ENCODE results near the gene GRIN1.
A peak's percentile ranks its signal among the peaks of the same experiment; 100 is the strongest.
"Not testable (repeated sequence)": the region's sequence is repeated elsewhere in the genome, so short reads cannot be mapped to it uniquely, and the experiment has no call there.

GRIN1 gene

GRCh38 chr9:137128862-137129455, 10.0 kb upstream of the GRIN1 start:
- no peak for DNase-seq

DNA sequence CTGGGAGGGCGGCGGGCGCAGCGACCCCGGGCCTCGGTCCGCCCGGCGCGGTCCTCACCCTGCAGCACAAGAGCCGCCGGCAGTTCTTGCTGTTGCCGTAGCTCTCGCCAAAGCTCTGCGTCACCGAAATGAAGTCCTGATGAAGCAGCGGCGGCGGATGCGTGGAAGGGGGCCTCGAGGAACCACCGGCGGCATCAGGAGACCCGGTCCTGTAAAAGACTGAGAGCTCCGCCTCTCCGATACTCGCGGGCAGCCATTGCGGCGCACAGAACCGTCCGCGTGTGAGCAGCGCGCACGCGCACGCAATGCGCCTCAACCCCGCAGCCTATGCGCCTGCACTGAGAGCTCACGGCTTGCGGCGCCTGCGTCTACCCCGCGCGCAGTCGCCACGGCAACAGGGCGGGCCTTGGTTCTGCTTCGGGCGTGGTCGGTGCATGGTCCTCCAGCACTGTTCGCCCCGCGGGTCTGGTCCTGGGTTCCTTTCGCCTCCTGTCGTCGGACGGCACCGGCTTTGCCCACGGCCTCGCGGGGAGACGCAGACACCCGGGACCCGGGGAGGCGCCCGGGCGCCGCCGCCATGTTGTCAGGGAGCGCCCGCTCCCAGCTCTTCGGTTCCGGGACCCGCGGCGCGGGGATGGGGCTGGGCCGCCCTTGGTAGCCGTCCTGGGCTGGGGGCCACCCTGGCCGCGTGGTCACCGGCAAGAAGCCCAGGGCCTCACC, 9.3 kb upstream of the GRIN1 start:
- DNase-seq = peak; percentile 69

DNA sequence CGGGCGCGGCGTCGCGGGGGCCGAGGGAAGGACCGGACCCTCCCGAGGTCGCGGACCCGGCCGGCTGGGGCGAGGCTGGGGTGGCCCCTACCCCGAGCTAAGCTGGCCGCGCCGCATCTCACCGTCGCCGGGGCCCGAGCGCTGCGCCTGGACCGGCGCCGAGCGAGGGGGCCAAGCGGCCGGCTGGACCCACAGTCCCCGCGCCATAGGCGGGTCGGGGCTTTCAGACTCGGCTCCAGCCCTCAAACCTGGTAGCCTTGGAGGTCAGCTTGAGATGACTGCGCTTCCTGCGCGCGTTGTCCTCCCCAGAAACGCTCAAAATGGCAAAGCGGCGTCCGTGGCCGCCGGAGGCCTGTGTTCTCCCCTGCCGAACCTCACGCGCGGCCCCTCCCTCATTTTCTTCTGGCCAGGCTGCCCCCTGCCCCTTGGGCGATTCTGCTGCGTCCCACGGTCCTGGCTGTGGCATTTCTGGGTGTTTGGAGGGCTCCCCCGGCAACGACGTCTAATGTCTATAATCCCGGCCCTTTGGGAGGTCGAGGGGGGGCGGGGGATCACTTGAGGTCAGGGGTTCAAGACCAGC, 8.7 kb upstream of the GRIN1 start:
- DNase-seq = no peak

DNA sequence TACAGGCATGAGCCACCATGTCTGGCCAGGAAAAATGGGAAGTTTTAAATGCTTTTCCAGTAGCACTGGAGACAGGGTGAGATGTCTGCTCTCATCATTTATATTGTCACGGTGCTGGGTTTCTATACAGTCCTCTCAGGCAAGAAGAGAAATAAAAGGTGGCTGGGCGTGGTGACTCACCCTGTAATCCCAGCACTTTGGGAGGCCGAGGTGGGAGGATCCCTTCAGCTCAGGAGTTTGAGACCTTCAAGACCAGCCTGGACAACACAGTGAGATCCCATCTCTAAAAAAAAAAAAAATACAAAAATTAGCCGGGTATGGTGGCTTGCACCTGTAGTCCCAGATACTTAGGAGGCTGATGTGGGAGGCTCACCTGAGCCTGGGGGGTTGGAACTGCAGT, 4.8 kb upstream of the GRIN1 start:
- no peak for DNase-seq

GRCh38 chr9:137135154-137135553, 3.8 kb upstream of the GRIN1 start:
- DNase-seq = not testable (repeated sequence)

- no peak for DNase-seq
Measured at GRCh38 chr9:137136261-137136880, 2.6 kb upstream of the GRIN1 start.

GRCh38 chr9:137136881-137137607, 1.9 kb upstream of the GRIN1 start:
- no peak for DNase-seq

GRCh38 chr9:137138058-137138721, 764 bp upstream of the GRIN1 start:
- no peak for DNase-seq

GRCh38 chr9:137139468-137140150, 655 bp downstream of the GRIN1 start:
- no peak for DNase-seq

GRCh38 chr9:137140151-137141012, 1.4 kb downstream of the GRIN1 start:
- no peak for DNase-seq

GRCh38 chr9:137141050-137141810, 2.3 kb downstream of the GRIN1 start:
- no peak for DNase-seq

DNA sequence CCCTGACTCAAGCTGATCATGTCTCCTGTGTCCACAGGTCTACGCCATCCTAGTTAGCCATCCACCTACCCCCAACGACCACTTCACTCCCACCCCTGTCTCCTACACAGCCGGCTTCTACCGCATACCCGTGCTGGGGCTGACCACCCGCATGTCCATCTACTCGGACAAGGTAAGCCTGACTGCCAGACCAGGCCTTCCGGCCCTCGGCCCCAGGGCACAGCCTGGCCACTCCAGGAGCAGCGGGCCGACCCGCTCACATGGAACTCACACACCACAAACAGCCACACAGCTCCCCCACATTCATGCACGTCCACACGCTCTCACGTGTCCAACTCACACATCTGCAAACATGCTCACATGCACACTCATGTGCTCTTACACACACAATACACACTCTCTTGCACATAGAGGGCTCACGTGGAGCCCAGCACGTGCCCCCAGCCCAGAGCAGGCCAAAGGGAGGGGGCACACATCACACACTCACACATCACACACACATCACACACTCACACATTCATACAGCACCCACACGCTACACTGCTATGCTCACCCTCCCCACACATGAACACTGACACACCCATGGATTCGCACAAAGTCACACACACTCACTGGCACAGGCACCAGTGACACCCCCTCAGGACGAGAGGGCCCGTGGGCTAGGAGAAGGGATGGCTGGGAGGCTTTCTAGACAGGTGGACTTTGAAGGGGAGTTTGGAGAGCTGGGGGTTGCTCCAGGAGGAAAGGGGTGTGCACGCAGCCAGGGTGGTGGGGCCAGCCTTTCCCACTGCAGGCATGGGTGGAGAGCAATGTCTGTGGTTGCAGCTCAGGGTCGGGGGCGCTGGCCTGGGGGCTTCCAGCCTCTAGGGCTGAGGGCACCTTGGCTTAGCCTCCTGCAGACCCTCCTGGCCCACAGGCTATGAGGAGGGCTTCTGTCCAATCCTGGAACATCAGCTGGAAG, 3.3 kb downstream of the GRIN1 start:
- DNase-seq = no peak

DNA sequence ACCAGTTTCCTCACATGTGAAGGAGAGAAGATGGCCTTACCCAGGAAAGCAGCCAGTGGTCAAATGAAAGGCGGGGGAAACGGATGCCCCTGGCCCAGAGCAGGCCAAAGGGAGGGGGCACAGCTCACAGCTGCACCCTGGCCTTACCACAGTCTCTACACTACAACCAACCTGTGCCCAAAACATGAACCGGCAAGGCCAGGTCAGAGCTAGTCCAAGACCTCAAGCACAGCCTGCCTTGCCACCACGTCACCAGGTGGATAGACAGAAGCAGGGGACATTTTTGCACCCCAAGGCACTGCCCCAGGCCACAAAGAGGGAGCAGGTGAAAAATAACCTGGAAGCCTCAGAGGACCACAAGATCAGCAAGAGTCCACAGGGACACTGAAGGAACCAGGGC, 4.5 kb downstream of the GRIN1 start:
- no peak for DNase-seq

DNA sequence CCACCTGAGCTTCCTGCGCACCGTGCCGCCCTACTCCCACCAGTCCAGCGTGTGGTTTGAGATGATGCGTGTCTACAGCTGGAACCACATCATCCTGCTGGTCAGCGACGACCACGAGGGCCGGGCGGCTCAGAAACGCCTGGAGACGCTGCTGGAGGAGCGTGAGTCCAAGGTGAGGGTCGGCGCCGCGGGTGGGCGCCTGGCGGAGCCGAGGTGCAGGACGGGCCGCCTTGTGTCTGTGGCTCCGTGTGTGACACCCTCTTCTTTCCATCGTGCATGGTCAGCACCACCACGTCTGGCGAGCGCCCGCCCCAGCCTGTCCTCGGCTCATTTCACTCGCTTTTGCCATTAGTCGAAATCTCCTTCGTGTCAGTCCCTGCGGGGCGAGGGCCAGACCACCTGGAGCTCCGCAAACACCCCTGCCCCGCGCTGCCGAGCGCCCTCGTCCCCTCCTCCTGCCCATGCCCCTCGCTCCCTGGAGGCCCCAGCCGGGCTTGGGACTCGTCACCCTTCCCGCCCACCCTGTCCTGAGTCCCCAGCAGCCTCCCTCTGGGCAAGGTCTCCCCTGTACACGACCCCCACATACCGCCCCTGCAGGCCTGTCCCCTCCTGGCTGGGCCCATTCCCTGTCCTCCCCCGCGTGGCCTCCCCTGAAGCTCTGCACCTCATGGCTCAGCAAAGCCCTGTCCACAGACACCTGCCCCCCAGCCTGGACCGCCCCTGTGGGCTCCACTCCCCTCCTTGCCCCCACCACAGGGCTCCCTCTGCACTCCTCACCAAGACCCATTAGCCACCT, 7.0 kb downstream of the GRIN1 start:
- no peak for DNase-seq

DNA sequence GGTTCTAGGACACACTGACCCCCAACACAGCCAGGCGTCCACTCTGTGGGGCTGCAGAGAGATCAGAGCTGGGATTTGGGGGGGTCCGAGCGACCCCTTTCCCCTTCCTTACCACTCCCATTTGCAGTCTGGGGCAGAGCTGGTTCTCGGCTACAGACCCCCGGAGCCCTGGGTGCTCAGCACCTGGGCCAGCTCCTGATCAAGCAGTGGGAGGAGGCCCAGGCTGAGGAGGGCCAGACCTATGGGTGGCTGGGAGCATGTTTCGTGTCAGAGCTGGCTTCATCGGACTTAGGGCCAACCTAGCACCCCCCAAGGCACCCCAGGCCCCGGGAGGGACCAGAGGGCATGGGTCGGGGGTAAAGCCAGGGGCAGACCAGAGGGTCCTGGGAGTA, 7.6 kb downstream of the GRIN1 start:
- DNase-seq = no peak

DNA sequence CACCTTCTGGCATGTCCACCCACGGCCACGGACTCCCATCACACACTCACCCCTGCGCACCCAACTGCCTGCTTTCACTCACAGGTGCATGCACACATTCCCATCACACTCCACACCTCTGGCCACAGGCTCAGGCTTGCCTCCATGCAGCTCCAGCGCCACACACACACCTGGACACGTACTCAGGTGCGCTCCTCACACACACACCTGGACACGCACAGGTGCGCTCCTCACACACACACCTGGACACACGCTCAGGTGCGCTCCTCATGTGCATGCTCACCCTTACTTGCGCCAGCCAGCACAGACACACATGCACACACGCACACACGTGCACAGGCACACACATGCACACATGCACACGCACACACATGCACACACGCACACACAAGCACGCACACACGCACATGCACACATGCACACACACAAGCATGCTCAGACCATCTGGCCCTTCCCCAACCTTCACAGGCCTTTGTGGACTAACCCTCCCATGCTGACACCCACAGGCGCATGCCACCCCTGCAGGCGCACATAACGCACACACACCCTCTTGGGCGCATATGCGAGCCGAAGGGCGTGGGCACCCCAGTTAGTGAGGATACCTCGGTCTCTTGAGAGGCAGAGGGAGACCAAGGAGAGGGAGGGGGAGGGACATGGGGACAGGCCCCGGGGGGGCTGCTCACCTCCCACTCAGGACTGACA, 8.3 kb downstream of the GRIN1 start:
- no peak for DNase-seq

DNA sequence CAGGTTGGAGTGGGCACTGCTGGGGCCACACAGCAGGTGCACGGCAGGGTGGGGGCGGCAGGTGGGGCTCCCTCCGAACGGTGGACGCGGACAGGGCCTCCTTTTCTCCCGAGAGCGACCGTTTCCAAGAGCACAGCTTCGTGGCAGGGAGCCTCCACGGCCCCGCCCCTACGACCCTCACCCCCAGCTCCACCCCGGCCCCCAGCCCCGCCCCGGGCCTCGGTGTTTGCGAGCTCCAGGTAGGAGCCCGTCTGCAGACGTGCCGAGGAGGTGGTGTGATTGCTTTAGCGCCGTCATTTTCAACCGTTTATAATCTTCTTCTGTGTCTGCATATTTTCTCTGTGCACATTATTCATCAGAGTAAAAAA, 8.8 kb downstream of the GRIN1 start:
- DNase-seq = no peak

DNA sequence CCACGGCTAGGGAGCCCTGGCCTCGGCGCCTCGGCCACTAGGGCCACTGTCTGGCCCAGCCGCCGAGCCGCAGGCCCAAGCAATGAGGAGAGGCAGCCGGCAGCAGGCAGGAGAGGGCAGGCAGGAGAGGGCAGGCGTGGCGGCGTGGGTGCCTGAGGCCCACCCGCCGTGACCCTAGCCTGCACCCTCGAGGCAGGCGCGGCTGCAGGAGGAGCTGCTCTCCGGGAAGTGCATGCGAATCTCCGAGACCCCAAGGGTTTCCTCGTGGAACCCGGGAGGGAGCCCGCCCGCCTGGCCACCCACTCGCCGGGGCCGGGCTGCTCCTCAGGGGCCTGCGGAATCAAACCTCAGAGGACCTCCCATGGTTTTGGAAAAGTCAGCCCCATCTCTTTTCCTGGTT, 9.3 kb downstream of the GRIN1 start:
- DNase-seq = no peak
